ENCODE results near the gene DDX25.

DNA sequence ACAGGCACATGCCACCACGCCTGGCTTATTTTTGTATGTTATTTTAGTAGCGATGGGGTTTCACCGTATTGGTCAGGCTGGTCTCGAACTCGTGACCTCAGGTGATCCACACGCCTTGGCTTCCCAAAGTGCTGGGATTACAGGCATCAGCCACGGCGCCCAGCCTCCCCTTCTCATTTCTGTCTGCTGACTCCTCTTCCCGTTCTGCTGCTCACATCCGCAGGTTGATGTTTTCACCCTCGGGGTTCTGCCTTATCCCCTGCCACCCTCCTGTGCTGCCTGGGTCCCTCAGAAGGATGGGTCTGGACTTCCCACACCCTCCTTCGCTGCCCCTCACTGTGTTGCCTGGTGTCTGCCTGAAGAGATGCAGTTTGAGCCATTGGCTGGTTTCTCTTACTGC lies 22.4 kb downstream of the DDX25 start:
- TF ChIP-seq CTCF (IDR thresholded peaks at IDR 0.05) (no peak), POLR2A (IDR thresholded peaks at IDR 0.05; ENCODE audit: low read depth) (no peak), EP300 (IDR thresholded peaks at IDR 0.05) (no peak), POLR2AphosphoS5 (IDR thresholded peaks at IDR 0.05) (no peak)

All from esophagus muscularis mucosa (tissue), 4 donors.